ENCODE measurements around the gene CDC14A.

GRCh38 chr1:100415498-100415778 lies 63.1 kb downstream of the CDC14A start:
- TF ChIP-seq, protein P1, sequence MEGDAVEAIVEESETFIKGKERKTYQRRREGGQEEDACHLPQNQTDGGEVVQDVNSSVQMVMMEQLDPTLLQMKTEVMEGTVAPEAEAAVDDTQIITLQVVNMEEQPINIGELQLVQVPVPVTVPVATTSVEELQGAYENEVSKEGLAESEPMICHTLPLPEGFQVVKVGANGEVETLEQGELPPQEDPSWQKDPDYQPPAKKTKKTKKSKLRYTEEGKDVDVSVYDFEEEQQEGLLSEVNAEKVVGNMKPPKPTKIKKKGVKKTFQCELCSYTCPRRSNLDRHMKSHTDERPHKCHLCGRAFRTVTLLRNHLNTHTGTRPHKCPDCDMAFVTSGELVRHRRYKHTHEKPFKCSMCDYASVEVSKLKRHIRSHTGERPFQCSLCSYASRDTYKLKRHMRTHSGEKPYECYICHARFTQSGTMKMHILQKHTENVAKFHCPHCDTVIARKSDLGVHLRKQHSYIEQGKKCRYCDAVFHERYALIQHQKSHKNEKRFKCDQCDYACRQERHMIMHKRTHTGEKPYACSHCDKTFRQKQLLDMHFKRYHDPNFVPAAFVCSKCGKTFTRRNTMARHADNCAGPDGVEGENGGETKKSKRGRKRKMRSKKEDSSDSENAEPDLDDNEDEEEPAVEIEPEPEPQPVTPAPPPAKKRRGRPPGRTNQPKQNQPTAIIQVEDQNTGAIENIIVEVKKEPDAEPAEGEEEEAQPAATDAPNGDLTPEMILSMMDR (conservative IDR thresholded peaks at IDR 0.05; ENCODE audit: low read depth, low read length) = no peak
- TF ChIP-seq EZH2phosphoT487 (IDR thresholded peaks at IDR 0.05; ENCODE audit: borderline replicate concordance, low read length) = no peak
